GM21390 (cell line): ENCODE results near the gene ITGAV.

ENCODE experiments used
- ATAC-seq: cut with Tn5 transposase; IDR thresholded peaks from one replicate; pipeline ENCODE4 v1.9.1; 2021; ENCODE audit not compliant: unreplicated experiment

Gene ITGAV

GRCh38 chr2:186716004-186716403 is 126.1 kb downstream of the ITGAV start:
- no peak for ATAC-seq

GRCh38 chr2:186716899-186717298 is 127.0 kb downstream of the ITGAV start:
- ATAC-seq, result no peak

GRCh38 chr2:186717320-186718007 is 127.6 kb downstream of the ITGAV start:
- ATAC-seq, result no peak

GRCh38 chr2:186718122-186718521 is 128.3 kb downstream of the ITGAV start:
- ATAC-seq, result no peak

- ATAC-seq, result no peak
Measured at GRCh38 chr2:186718903-186719302, 129.0 kb downstream of the ITGAV start.

GRCh38 chr2:186721956-186722355 is 132.1 kb downstream of the ITGAV start:
- no peak for ATAC-seq

GRCh38 chr2:186724736-186725135 is 134.9 kb downstream of the ITGAV start:
- no peak for ATAC-seq

GRCh38 chr2:186725783-186726182 is 135.9 kb downstream of the ITGAV start:
- no peak for ATAC-seq

- no peak for ATAC-seq
Measured at GRCh38 chr2:186726938-186727337, 137.1 kb downstream of the ITGAV start.

GRCh38 chr2:186728631-186729030 is 138.8 kb downstream of the ITGAV start:
- no peak for ATAC-seq
